ENCODE results near the gene WDFY3.

GRCh38 chr4:84897516-84897915 lies 69.0 kb downstream of the WDFY3 start:
- TF ChIP-seq CTCF (optimal IDR thresholded peaks at IDR 0.05 in 1 of 3, IDR thresholded peaks at IDR 0.05 in 1 of 3, conservative IDR thresholded peaks at IDR 0.05 in 1 of 3; ENCODE audit: extremely low read depth in 1 of 3, insufficient read depth in 2 of 3, low read length in 3 of 3) (no peak), EZH2 (IDR thresholded peaks at IDR 0.05; ENCODE audit: low read length) (no peak)
